ENCODE results near the gene ANKRD33.

- no peak for TF ChIP-seq EZH2 (IDR thresholded peaks at IDR 0.05; ENCODE audit: insufficient read depth, poor library complexity, severe bottlenecking)
- TF ChIP-seq EZH2phosphoT487 (IDR thresholded peaks at IDR 0.05; ENCODE audit: insufficient read depth, low read depth) = no peak
Observed at GRCh38 chr12:51871126-51871525, 16.8 kb upstream of the ANKRD33 start.

Data from GM23248 (cell line).